Activated CD8-positive, alpha-beta T cell treated with anti-CD3 and anti-CD28 coated beads for 36 hours (primary cell): ENCODE results near the gene PDE2A. TPM values are rescaled to one million over a fixed set of nuclear protein-coding genes. Genes with fewer than 3 reads are reported as not detected.
"Not testable (repeated sequence)": the region's sequence is repeated elsewhere in the genome, so short reads cannot be mapped to it uniquely, and the experiment has no call there.

Experiments
- ATAC-seq: fragments of 200-7000 bp; cut with Tn5 transposase; one replicate; pipeline ENCODE4 v1.10.0; 2021; ENCODE audit warnings: mild to moderate bottlenecking, moderate library complexity
- CTCF ChIA-PET: fragments of 350-600 bp; sonication (Branson Sonifier 250); formaldehyde crosslinking; loops from one replicate; lab custom pipeline; 2021; ENCODE audit warnings: antibody characterized with exemption; lab: Charles Lee
- POLR2A ChIA-PET: fragments of 350-600 bp; sonication (Branson Sonifier 250); formaldehyde crosslinking; loops from one replicate; lab custom pipeline; 2021; ENCODE audit warnings: antibody characterized with exemption; lab: Charles Lee
- DNase-seq: peaks from one replicate; pipeline ENCODE4 v3.0.0-alpha.2; 2020
- H3K27ac Mint-ChIP-seq: one replicate; pipeline ENCODE4 v1.8.0; 2021; ENCODE audit warnings: mild to moderate bottlenecking, mixed read lengths
- H3K27me3 Mint-ChIP-seq: one replicate; pipeline ENCODE4 v1.8.0; 2021; ENCODE audit warnings: mixed read lengths
- H3K36me3 Mint-ChIP-seq: one replicate; pipeline ENCODE4 v1.8.0; 2021; ENCODE audit warnings: low read depth, mixed read lengths
- H3K4me1 Mint-ChIP-seq: one replicate; pipeline ENCODE4 v1.8.0; 2021; ENCODE audit warnings: low read depth, mixed read lengths
- H3K4me3 Mint-ChIP-seq: one replicate; pipeline ENCODE4 v1.8.0; 2021; ENCODE audit warnings: mild to moderate bottlenecking, moderate library complexity, mixed read lengths
- H3K9me3 Mint-ChIP-seq: one replicate; pipeline ENCODE4 v1.8.0; 2021; ENCODE audit warnings: mixed read lengths
- intact Hi-C: fragments of 100-400 bp; cut with micrococcal nuclease; formaldehyde crosslinking; loops from one replicate; pipeline ENCODE4 v1.10.0; 2022
- total RNA-seq, 2 experiments: library from RNA; stranded (reverse); gene quantifications; one replicate each; pipeline ENCODE4 v1.2.3, GENCODE V29; 2021
- TF ChIP-seq, protein P1 (sequence below): fragments of 200-600 bp; IDR thresholded peaks from one replicate; pipeline ENCODE4 v1.8.0; 2022; ENCODE audit warnings: antibody characterized with exemption, mild to moderate bottlenecking

PDE2A gene
- total RNA-seq, 2 experiments from 2014 or later, result 0.14 to 0.72 TPM

DNA sequence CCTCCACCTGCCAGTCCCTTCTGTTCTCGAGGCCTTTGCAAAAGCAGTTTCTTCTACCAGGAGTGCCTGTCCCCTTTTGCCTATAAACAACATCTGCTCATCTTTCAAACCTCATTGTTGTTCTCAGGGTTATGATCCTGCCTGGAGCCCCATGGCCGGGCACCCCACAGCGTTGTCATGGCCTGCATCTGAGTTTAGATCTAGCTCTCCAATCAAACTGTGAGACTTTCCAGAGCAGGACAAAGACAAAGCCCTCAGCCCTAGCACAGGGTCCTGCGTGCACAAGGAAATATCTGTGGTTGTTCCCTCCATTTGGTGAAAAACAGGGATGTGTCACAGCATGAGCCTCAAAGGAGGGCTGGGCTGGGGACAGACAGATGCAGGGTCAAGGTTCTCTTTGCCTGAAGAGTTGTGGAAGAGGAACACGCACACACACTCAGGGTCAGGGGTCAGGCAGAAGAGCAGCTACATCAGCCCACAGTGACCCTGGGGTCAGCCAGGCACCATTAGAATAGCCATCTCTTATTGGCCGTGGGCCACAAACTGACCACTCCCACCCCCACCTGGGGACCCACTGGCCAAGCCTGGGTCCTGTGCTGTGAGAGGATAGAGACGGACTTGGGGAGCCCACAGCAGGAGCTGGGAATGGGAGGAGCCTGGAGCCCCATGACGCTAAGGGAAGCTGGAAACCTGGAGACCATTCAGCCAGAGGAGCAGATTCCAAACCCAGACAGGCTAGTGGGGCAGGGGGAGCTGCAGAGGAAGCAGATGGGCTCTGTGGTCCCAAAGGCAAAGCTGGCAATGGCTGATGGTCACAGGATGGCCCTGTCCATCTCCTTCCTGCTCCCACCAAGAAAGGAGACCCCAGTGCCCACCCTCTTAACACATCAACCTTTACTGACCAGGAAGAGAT lies 99.4 kb downstream of the PDE2A start:
- H3K4me3 Mint-ChIP-seq, result no peak overlapping the region
- ChIA-PET CTCF (interaction anchor here (0.8 to 1.7 kb wide), 7 partner anchors 11 to 121 kb away, joined by 3 to 16 read pairs (median 5); no protein-coding TSS in a partner anchor), POLR2A (no interaction called here)
- DNase-seq, result no peak
- H3K36me3 Mint-ChIP-seq, result no peaks in the 10 kb centered on the region
- TF ChIP-seq, protein P1, sequence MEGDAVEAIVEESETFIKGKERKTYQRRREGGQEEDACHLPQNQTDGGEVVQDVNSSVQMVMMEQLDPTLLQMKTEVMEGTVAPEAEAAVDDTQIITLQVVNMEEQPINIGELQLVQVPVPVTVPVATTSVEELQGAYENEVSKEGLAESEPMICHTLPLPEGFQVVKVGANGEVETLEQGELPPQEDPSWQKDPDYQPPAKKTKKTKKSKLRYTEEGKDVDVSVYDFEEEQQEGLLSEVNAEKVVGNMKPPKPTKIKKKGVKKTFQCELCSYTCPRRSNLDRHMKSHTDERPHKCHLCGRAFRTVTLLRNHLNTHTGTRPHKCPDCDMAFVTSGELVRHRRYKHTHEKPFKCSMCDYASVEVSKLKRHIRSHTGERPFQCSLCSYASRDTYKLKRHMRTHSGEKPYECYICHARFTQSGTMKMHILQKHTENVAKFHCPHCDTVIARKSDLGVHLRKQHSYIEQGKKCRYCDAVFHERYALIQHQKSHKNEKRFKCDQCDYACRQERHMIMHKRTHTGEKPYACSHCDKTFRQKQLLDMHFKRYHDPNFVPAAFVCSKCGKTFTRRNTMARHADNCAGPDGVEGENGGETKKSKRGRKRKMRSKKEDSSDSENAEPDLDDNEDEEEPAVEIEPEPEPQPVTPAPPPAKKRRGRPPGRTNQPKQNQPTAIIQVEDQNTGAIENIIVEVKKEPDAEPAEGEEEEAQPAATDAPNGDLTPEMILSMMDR, result no peak
- intact Hi-C loops, result no loop called here
- no peaks in the 10 kb centered on the region for H3K9me3 Mint-ChIP-seq
- H3K27ac Mint-ChIP-seq, result no peak overlapping the region
- peaks cover 12% of the 10 kb centered on the region for H3K27me3 Mint-ChIP-seq
- no peak for ATAC-seq
- peaks cover 4% of the 10 kb centered on the region for H3K4me1 Mint-ChIP-seq

DNA sequence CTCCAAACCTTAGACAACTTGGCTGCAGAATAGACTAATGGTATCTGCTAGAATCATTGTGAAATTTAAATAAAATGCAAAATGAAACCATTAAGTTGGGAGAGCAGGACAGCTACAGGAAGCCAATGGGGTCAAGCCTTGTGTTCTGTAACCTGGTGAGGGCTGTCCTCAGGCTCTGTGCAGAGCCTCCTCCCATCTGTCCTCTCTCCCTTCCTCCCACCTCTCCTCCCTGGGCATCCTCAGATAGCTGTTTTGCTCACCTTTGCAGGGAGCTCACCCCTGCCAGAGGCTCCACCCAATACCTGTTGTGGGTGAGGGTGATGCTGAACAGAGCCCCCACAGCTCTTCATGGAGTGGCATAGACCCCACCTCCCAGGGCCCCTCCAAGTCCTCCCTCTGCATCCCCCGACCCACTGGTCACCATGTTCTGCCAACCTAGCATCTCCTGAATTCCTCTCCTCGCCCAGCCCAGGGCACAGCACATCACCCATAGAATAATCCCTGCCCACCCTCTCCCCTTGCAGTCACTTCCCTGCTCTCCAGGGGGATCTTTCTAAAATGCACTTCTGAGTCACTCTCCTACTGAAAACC lies 100.3 kb downstream of the PDE2A start:
- peak; percentile 17 for ATAC-seq
- DNase-seq, result no peak
- intact Hi-C loops, result no loop called here

DNA sequence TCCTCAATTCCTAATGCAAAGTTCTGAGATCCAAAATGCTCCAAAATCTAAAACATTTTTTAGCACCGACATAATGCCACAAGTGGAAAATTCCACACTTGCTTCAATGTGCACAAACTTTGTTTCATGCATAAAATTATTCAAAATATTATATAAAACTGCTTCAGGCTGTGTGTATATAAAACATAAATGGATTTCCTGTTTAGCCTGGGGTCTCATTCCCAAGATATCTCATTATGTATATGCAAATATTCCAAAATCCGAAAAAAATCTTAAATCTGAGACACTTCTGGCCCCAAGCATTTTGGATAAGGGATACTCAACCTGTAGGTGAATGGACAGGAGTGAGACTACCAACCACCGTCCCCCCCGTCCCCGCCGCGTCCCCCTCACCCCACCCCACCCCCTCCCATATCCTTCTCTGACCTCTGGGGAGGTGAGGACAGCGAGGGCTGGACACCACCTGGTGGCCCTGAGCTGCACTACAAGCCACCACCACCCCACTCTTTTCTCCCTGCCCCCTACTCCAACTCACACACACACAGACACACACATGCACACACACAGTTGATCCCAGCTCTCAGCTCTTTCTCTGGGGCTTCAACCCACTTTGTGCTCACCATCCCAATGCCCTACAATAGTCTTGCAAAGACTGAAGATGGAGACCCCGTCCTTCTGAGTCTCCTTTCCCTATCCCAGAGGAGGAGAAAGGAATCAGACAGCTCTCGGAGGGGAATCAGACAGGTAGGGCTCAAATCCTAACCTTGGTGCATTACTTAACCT lies 101.0 kb downstream of the PDE2A start:
- DNase-seq, result peak; percentile 50
- H3K9me3 Mint-ChIP-seq, result no peaks in the 10 kb centered on the region
- peaks cover 4% of the 10 kb centered on the region for H3K4me1 Mint-ChIP-seq
- ATAC-seq, result peak; percentile 93
- no peak overlapping the region for H3K27ac Mint-ChIP-seq
- ChIA-PET CTCF (interaction anchor here (0.9 to 1.7 kb wide), 12 partner anchors 10 to 119 kb away, joined by 3 to 16 read pairs (median 3); no protein-coding TSS in a partner anchor), POLR2A (interaction anchor here (1.0 kb wide), 1 partner anchor 102 kb away, joined by 3 read pairs; no protein-coding TSS in a partner anchor)
- no peak overlapping the region for H3K4me3 Mint-ChIP-seq
- H3K27me3 Mint-ChIP-seq, result peaks cover 12% of the 10 kb centered on the region
- TF ChIP-seq, protein P1, result peak; percentile 64
- intact Hi-C loops, result no loop called here
- no peaks in the 10 kb centered on the region for H3K36me3 Mint-ChIP-seq

More for the DNA sequence above, 100.3 kb downstream of the PDE2A start:
- no peaks in the 10 kb centered on the region for H3K9me3 Mint-ChIP-seq
- peaks cover 4% of the 10 kb centered on the region for H3K4me1 Mint-ChIP-seq
- peaks cover 12% of the 10 kb centered on the region for H3K27me3 Mint-ChIP-seq
- ChIA-PET POLR2A (interaction anchor here (1.0 kb wide), 1 partner anchor 103 kb away, joined by 3 read pairs; no protein-coding TSS in a partner anchor), CTCF (interaction anchor here (0.9 to 1.7 kb wide), 12 partner anchors 9 to 120 kb away, joined by 3 to 16 read pairs (median 3); no protein-coding TSS in a partner anchor)
- no peak overlapping the region for H3K4me3 Mint-ChIP-seq
- TF ChIP-seq, protein P1, result no peak
- H3K27ac Mint-ChIP-seq, result no peak overlapping the region
- H3K36me3 Mint-ChIP-seq, result no peaks in the 10 kb centered on the region

GRCh38 chr11:72572540-72572939 lies 101.7 kb downstream of the PDE2A start:
- CTCF ChIA-PET, H3K27ac Mint-ChIP-seq, H3K4me3 Mint-ChIP-seq, POLR2A ChIA-PET, ATAC-seq, H3K36me3 Mint-ChIP-seq, H3K9me3 Mint-ChIP-seq, intact Hi-C loops, H3K4me1 Mint-ChIP-seq, DNase-seq: not testable (repeated sequence)
- peaks cover 12% of the 10 kb centered on the region for H3K27me3 Mint-ChIP-seq
